HCT116 (cell line): ENCODE results near the gene C3AR1.

Experiments
- CEBPB ChIP-seq: IDR thresholded peaks from 2 replicates; pipeline ENCODE4 v1.6.1; 2012; ENCODE audit warnings: low read depth
- EGR1 ChIP-seq: IDR thresholded peaks from 2 replicates; pipeline ENCODE4 v1.6.1; 2012; ENCODE audit warnings: low read depth
- EZH2 ChIP-seq: fragments of 200-600 bp; sonication (generic); IDR thresholded peaks from 2 replicates; pipeline ENCODE4 v1.6.1; 2017; ENCODE audit warnings: antibody characterized with exemption, mixed run types
- FOSL1 ChIP-seq: IDR thresholded peaks from 2 replicates; pipeline ENCODE4 v1.6.1; 2012; ENCODE audit warnings: low read depth
- POLR2A ChIP-seq: IDR thresholded peaks from 2 replicates; pipeline ENCODE4 v1.7.0; 2011; ENCODE audit warnings: borderline replicate concordance; ENCODE audit not compliant: insufficient read depth, insufficient read length; ENCODE audit errors: extremely low read depth
- POLR2AphosphoS5 ChIP-seq: IDR thresholded peaks from 2 replicates; pipeline ENCODE4 v1.6.1; 2011; ENCODE audit warnings: mild to moderate bottlenecking, low read depth, low read length, moderate library complexity
- SIN3A ChIP-seq: IDR thresholded peaks from 2 replicates; pipeline ENCODE4 v1.6.1; 2012; ENCODE audit warnings: low read depth
- SRF ChIP-seq: IDR thresholded peaks from 2 replicates; pipeline ENCODE4 v1.6.1; 2012; ENCODE audit warnings: low read depth
- TF ChIP-seq, protein P1 (sequence below): IDR thresholded peaks from 2 replicates; pipeline ENCODE4 v1.6.1; 2011; ENCODE audit warnings: mild to moderate bottlenecking, low read length, moderate library complexity; ENCODE audit not compliant: insufficient replicate concordance; ENCODE audit errors: extremely low read depth
- TF ChIP-seq, protein P2 (sequence below), 3 experiments: fragments of 200-600 bp in 1 of 3; sonication (generic) in 1 of 3; IDR thresholded peaks in 2 of 3; conservative IDR thresholded peaks in 1 of 3; 2 replicates each; pipeline ENCODE4 v1.5.1; 2012 to 2017; ENCODE audit warnings: low read depth in 2 of 3, low read length in 2 of 3, antibody characterized with exemption in 1 of 3, borderline replicate concordance in 1 of 3, control low read depth in 1 of 3, mild to moderate bottlenecking in 1 of 3, mixed read lengths in 1 of 3, mixed run types in 1 of 3, moderate library complexity in 1 of 3; ENCODE audit not compliant: insufficient read depth in 1 of 3
- TF ChIP-seq, protein P3 (sequence below): IDR thresholded peaks from 2 replicates; pipeline ENCODE4 v1.6.1; 2012; ENCODE audit warnings: low read depth

DNA sequence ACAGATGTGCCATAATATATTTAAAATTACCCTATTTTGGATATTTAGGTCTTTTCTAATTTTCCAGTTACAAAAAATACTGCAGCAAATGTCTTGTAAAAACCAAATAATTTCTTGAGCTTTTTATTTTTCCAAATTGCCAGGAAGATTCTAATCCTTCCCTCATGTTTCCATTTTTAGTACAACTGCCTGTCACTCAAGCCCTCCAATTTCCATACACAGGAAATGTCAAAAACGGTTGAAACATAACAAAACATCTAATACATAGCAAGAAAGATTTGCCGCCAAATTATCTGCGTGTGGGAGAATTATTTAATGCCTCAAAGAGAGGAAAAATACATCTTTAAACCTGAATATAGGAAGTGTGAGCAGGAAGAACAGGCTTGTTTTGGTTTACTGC is 36.0 kb downstream of the C3AR1 start:
- TF ChIP-seq POLR2A: no peak
- TF ChIP-seq EZH2: no peak
- TF ChIP-seq, protein P1, sequence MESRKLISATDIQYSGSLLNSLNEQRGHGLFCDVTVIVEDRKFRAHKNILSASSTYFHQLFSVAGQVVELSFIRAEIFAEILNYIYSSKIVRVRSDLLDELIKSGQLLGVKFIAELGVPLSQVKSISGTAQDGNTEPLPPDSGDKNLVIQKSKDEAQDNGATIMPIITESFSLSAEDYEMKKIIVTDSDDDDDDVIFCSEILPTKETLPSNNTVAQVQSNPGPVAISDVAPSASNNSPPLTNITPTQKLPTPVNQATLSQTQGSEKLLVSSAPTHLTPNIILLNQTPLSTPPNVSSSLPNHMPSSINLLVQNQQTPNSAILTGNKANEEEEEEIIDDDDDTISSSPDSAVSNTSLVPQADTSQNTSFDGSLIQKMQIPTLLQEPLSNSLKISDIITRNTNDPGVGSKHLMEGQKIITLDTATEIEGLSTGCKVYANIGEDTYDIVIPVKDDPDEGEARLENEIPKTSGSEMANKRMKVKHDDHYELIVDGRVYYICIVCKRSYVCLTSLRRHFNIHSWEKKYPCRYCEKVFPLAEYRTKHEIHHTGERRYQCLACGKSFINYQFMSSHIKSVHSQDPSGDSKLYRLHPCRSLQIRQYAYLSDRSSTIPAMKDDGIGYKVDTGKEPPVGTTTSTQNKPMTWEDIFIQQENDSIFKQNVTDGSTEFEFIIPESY: no peak
- no peak for TF ChIP-seq SRF
- TF ChIP-seq, protein P2, sequence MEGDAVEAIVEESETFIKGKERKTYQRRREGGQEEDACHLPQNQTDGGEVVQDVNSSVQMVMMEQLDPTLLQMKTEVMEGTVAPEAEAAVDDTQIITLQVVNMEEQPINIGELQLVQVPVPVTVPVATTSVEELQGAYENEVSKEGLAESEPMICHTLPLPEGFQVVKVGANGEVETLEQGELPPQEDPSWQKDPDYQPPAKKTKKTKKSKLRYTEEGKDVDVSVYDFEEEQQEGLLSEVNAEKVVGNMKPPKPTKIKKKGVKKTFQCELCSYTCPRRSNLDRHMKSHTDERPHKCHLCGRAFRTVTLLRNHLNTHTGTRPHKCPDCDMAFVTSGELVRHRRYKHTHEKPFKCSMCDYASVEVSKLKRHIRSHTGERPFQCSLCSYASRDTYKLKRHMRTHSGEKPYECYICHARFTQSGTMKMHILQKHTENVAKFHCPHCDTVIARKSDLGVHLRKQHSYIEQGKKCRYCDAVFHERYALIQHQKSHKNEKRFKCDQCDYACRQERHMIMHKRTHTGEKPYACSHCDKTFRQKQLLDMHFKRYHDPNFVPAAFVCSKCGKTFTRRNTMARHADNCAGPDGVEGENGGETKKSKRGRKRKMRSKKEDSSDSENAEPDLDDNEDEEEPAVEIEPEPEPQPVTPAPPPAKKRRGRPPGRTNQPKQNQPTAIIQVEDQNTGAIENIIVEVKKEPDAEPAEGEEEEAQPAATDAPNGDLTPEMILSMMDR (IDR thresholded peaks at IDR 0.05 in 2 of 3, conservative IDR thresholded peaks at IDR 0.05 in 1 of 3; ENCODE audit: borderline replicate concordance in 1 of 3, insufficient read depth in 1 of 3, low read depth in 2 of 3, low read length in 2 of 3): no peak
- TF ChIP-seq FOSL1: no peak
- no peak for TF ChIP-seq SIN3A
- TF ChIP-seq, protein P3, sequence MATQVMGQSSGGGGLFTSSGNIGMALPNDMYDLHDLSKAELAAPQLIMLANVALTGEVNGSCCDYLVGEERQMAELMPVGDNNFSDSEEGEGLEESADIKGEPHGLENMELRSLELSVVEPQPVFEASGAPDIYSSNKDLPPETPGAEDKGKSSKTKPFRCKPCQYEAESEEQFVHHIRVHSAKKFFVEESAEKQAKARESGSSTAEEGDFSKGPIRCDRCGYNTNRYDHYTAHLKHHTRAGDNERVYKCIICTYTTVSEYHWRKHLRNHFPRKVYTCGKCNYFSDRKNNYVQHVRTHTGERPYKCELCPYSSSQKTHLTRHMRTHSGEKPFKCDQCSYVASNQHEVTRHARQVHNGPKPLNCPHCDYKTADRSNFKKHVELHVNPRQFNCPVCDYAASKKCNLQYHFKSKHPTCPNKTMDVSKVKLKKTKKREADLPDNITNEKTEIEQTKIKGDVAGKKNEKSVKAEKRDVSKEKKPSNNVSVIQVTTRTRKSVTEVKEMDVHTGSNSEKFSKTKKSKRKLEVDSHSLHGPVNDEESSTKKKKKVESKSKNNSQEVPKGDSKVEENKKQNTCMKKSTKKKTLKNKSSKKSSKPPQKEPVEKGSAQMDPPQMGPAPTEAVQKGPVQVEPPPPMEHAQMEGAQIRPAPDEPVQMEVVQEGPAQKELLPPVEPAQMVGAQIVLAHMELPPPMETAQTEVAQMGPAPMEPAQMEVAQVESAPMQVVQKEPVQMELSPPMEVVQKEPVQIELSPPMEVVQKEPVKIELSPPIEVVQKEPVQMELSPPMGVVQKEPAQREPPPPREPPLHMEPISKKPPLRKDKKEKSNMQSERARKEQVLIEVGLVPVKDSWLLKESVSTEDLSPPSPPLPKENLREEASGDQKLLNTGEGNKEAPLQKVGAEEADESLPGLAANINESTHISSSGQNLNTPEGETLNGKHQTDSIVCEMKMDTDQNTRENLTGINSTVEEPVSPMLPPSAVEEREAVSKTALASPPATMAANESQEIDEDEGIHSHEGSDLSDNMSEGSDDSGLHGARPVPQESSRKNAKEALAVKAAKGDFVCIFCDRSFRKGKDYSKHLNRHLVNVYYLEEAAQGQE: no peak
- TF ChIP-seq CEBPB: no peak
- TF ChIP-seq POLR2AphosphoS5: no peak
- TF ChIP-seq EGR1: no peak
